ENCODE data around the gene IQCK.

IQCK gene

GRCh38 chr16:19907161-19907992 lies 189.3 kb downstream of the IQCK start:
- in situ Hi-C loops (cut with MboI; ENCODE audit: low sequenced_read_pairs) = loop anchor here (10.0 kb wide), 1 partner anchor 477 kb away; no protein-coding TSS in a partner anchor

Data from HL-60/S4 treated with phorbol 12-myristate 13-acetate at 8.2 ng/mL for 4 days and 3 days (cell line).